GM19043 (cell line): ENCODE data around the gene CCDC88B.

Experiments
- ATAC-seq: cut with Tn5 transposase; IDR thresholded peaks from one replicate; pipeline ENCODE4 v1.9.1; 2021; ENCODE audit warnings: low read depth; ENCODE audit not compliant: unreplicated experiment

CCDC88B gene

DNA sequence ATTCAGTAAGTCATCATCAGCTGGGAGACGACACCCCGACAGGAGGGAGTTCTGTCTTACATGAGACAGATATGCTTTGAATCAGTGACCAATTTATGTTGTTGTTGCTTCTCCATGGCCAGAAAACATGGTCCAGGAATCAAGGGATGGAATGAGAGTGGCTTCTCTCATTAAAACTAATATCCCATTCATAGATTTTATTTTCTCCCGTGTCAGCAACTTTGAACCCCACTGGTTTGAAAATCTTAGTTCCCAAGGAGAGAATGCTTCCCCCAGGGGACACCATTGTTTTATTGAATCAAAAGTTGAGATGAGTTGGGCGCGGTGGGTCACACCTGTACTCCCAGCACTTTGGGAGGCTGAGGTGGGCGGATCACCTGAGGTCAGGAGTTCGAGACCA, 61.8 kb downstream of the CCDC88B start:
- no peak for ATAC-seq

DNA sequence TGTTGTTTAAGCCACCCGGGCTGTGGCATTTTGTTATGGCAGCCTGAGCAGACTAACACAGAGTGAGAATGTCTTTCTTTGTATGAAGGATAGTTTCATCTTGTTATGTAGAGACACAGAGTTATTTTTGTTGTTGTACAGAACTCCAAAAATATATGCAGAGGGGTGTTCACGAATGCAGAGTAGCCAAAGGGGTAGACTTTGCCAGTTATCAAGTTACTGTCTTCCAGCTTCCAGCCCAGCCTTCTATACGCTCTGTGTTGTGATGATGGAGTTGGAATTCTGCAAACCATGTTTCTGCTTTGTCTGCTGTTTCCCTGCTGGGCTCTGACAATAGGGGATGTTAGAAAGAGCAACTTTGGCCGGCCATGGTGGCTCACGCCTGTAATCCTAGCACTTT, 63.1 kb downstream of the CCDC88B start:
- ATAC-seq: no peak

DNA sequence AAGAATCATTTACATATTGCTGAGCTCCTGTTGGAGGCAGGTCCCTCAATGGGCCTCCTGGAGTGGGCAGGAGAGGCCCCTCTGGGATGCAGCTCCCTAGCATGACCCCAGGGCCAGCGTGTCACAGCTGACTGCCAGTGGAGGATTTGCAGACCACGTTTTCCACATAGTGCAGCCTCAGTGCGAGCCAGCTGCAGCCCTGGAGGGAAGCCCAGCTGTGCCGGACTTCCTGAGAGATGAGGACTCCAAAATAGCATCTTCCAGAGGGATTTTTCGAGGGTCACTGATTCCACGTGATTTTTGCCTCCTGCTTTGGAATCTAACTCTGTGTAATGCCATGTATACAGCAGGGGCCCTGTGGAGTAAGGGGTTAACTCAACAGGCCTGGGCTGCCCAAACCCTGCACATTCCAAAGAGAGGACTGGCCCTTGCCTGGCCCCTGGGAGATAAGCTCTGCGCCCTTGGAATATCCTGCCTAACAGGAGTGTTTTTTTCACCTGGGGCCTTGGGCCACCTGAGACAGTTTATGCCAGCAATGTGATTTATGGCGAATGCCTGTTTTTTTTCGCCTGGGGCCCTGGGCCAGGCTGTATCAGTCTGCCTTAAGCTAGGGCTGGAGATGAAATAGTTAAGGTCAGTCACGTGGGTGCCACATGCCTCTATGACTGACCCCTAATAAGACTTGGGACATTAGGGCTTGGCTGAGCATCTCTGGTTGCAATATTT, 66.4 kb downstream of the CCDC88B start:
- ATAC-seq: no peak
